Mucosa of descending colon (tissue), 3 donors: ENCODE data around the gene TBC1D23. TPM values are rescaled to one million over a fixed set of nuclear protein-coding genes. Genes with fewer than 3 reads are reported as not detected.

Experiments used
- ATAC-seq: fragments of 200-7000 bp; cut with Tn5 transposase; one replicate; pipeline ENCODE4 v1.9.1; 2020; ENCODE audit warnings: mild to moderate bottlenecking, moderate library complexity
- DNase-seq, 3 donors: peaks; one replicate each; pipeline ENCODE4 v3.0.0-alpha.2; 2020
- H3K36me3 ChIP-seq: fragments of 200-600 bp; one replicate; pipeline ENCODE4 v1.8.0; 2021; ENCODE audit warnings: low read depth, mild to moderate bottlenecking
- H3K4me1 ChIP-seq: fragments of 200-600 bp; one replicate; pipeline ENCODE4 v1.8.0; 2021; ENCODE audit warnings: low read depth, mild to moderate bottlenecking
- H3K4me3 ChIP-seq: fragments of 200-600 bp; one replicate; pipeline ENCODE4 v1.8.0; 2021; ENCODE audit warnings: mild to moderate bottlenecking
- H3K9me3 ChIP-seq: fragments of 200-600 bp; one replicate; pipeline ENCODE4 v1.8.0; 2021; ENCODE audit warnings: mild to moderate bottlenecking
- CTCF ChIP-seq: fragments of 200-600 bp; IDR thresholded peaks from one replicate; pipeline ENCODE4 v1.8.0; 2022; ENCODE audit warnings: antibody characterized with exemption, mild to moderate bottlenecking
- intact Hi-C, 2 donors: fragments of 100-400 bp; cut with DNase I in 1 of 2; cut with micrococcal nuclease in 1 of 2; formaldehyde crosslinking; loops; one replicate each; pipeline versions ENCODE4 v1.11.0 to v1.11.1; 2022; cut with DNase I, micrococcal nuclease
- total RNA-seq, 3 donors: library from RNA; stranded (reverse); fragmentation: NEBNext Ultra II Directional in 2 of 3; extraction: Animal tissue kit (Norgen Biotek cat#: 25700) in 2 of 3; gene quantifications; one replicate each; pipeline versions ENCODE4 v1.2.1 to v1.2.4, GENCODE V29; 2021 to 2023
- donor health status: DM: no; HTN: no; CAD: no; lungs with moderate emphysema.
- donor health status: DM: no; HTN: no; CAD: no.
- donor health status: DM: no; HTN: yes; CAD: no.

The TBC1D23 gene
- total RNA-seq, 3 donors from 2014 or later: 43.5 to 45.6 (median 44.0) TPM

DNA sequence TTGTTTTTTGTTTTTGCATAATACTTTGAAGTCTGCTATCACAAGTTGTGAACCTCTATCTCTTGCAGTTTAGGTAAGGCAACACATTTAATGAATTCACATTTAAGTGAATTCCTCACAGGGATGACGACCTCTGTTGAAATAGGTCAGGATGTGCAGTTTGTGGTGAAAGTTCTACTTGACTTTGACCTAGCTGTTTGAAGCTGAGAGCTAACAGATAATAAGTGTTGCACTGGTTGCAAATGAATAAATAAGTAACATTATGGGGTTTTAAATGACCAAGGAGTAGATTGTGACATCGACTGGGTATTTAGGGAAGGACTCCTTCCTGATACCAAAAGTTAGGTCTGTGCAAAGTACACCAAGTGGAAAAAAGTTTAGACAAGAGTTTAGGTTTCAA, 97.6 kb downstream of the TBC1D23 start:
- H3K4me3 ChIP-seq: no peak overlapping the region
- no peaks in the 10 kb centered on the region for H3K36me3 ChIP-seq
- intact Hi-C loops: no loop called here
- ATAC-seq (no peak), DNase-seq (no peak)
- H3K9me3 ChIP-seq: no peaks in the 10 kb centered on the region
- H3K4me1 ChIP-seq: no peaks in the 10 kb centered on the region
- TF ChIP-seq CTCF: no peak

DNA sequence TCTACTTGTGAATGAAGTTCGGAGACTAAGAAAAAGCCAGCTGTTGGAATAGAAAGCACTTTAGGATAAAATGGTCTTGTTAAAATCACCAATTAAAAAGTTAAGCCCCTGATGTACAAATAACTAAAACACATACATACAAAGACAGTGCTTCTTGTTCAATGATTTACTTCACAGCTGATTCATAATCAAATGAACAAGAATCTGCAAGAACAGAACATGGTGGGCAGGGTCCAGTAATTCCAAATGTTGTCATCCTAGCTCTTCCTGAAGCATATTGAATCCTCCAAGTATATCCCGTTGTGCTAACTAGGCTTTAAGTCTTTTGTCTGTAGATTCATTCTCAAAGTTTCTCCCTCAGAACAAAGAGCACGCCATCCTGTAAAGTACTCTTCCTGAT, 98.2 kb downstream of the TBC1D23 start:
- H3K9me3 ChIP-seq: no peaks in the 10 kb centered on the region
- intact Hi-C loops: no loop called here
- DNase-seq (no peak), ATAC-seq (no peak)
- no peak overlapping the region for H3K4me3 ChIP-seq
- H3K36me3 ChIP-seq: no peaks in the 10 kb centered on the region
- no peak for TF ChIP-seq CTCF
- no peaks in the 10 kb centered on the region for H3K4me1 ChIP-seq

- no peak for TF ChIP-seq CTCF
- ATAC-seq: no peak
- intact Hi-C loops: no loop called here
- H3K4me3 ChIP-seq: no peak overlapping the region
- H3K4me1 ChIP-seq: no peaks in the 10 kb centered on the region
- H3K9me3 ChIP-seq: no peaks in the 10 kb centered on the region
- DNase-seq: no peak
- H3K36me3 ChIP-seq: no peaks in the 10 kb centered on the region
Observed at GRCh38 chr3:100360757-100361496, 100.1 kb downstream of the TBC1D23 start.

DNA sequence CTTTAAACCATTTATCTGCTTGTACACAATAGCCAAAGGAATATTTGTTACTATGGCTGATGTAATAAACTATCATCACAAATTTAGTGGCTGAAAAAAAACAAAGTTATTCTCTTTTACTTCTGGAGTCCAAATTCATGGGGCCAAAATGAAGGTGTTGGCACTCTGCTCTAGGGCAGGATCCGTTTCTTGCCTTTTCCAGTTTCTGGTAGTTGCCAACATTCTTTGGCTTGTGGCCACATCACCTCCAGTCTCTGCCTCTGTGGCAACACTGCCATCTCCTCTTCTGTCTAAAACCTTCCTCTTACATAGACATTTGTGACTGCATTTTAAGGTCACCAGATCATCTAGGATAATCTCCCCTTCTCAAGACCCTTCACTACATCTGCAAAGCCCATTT, 101.1 kb downstream of the TBC1D23 start:
- TF ChIP-seq CTCF: no peak

DNA sequence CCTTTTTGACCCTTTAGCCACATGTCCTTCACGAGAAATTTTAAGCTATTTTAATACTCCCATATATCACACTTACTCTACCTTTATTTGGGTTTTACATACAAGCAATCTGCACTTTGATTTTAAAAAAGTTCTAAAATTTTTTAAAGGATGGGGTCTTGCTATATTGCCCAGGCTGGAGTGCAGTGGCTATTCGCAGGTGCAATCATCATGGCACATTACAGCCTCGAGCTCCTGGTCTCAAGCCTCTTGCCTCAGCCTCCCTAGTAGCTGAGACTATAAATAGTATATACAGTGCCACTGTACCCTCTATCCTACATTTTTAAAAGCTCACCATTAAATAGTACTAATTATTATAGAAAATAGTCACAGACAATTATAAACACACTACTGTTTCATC, 103.6 kb downstream of the TBC1D23 start:
- intact Hi-C loops: no loop called here
- Histone ChIP-seq H3K9me3 (no peaks in the 10 kb centered on the region), H3K36me3 (no peaks in the 10 kb centered on the region), H3K4me3 (no peak overlapping the region), H3K4me1 (no peaks in the 10 kb centered on the region)
- DNase-seq (no peak), ATAC-seq (no peak)
- TF ChIP-seq CTCF: no peak

More for the DNA sequence above, 101.1 kb downstream of the TBC1D23 start:
- no peak overlapping the region for H3K4me3 ChIP-seq
- H3K4me1 ChIP-seq: no peaks in the 10 kb centered on the region
- intact Hi-C loops: no loop called here
- no peak for ATAC-seq
- DNase-seq: no peak
- H3K9me3 ChIP-seq: no peaks in the 10 kb centered on the region
- H3K36me3 ChIP-seq: no peaks in the 10 kb centered on the region
